Esophagus muscularis mucosa (tissue), 4 donors: Measurements from ENCODE around the gene FILIP1L. TPM values are rescaled to one million over a fixed set of nuclear protein-coding genes. Genes with fewer than 3 reads are reported as not detected.

Experiments
- DNase-seq: peaks from one replicate; pipeline ENCODE4 v3.0.0-alpha.2; 2017; ENCODE audit errors: extremely low spot score
- H3K27ac ChIP-seq, 4 donors: fragments of 200-600 bp; sonication (generic); replicated peaks in 1 of 4; 1 replicate in 3 of 4; 2 replicates in 1 of 4; pipeline ENCODE4 v1.5.1; 2016 to 2019; ENCODE audit warnings: mild to moderate bottlenecking in 1 of 4
- H3K27me3 ChIP-seq, 4 donors: fragments of 200-600 bp; sonication (generic); one replicate each; pipeline versions ENCODE4 v1.5.1 to v1.6.0; 2016 to 2019
- H3K36me3 ChIP-seq, 4 donors: fragments of 200-600 bp; sonication (generic); one replicate each; pipeline ENCODE4 v1.5.1; 2016 to 2019
- H3K4me1 ChIP-seq, 4 donors: fragments of 200-600 bp; sonication (generic); one replicate each; pipeline ENCODE4 v1.5.1; 2016 to 2019
- H3K4me3 ChIP-seq, 4 donors: fragments of 200-600 bp; sonication (generic); 1 replicate in 2 of 4; 2 replicates in 2 of 4; pipeline ENCODE4 v1.5.1; 2016 to 2019; ENCODE audit warnings: mild to moderate bottlenecking in 4 of 4, moderate library complexity in 1 of 4
- H3K9me3 ChIP-seq, 4 donors: fragments of 200-600 bp; sonication (generic); 1 replicate in 3 of 4; 2 replicates in 1 of 4; pipeline ENCODE4 v1.5.1; 2016 to 2019
- CTCF ChIP-seq, 3 experiments: fragments of 200-600 bp in 2 of 3; fragments of 450-650 bp in 1 of 3; sonication (generic) in 2 of 3; IDR thresholded peaks; one replicate each; pipeline ENCODE4 v1.5.1; 2017 to 2019; ENCODE audit warnings: antibody characterized with exemption in 3 of 3, mild to moderate bottlenecking in 2 of 3, moderate library complexity in 1 of 3
- EP300 ChIP-seq: sonication (generic); formaldehyde crosslinking; IDR thresholded peaks from one replicate; pipeline ENCODE4 v1.6.1; 2017; ENCODE audit warnings: antibody characterized with exemption
- POLR2A ChIP-seq: fragments of 450-650 bp; IDR thresholded peaks from one replicate; pipeline ENCODE4 v1.6.1; 2017; ENCODE audit warnings: antibody characterized with exemption, moderate library complexity, mild to moderate bottlenecking, low read depth
- POLR2AphosphoS5 ChIP-seq, 2 donors: sonication (generic); formaldehyde crosslinking; IDR thresholded peaks; one replicate each; pipeline ENCODE4 v1.6.1; 2017; ENCODE audit warnings: antibody characterized with exemption in 2 of 2
- WGBS: methylation state at CpG from one replicate; pipeline ENCODE4 v1.1.5; 2018; 5-methylcytosine and 5-hydroxymethylcytosine counted together
- intact Hi-C: fragments of 100-400 bp; cut with DNase I; formaldehyde crosslinking; loops from one replicate; pipeline ENCODE4 v1.15.1; 2023
- total RNA-seq, 4 donors: library from RNA; depleted of rRNA; stranded (reverse); fragments of >200 nt; gene quantifications; one replicate each; pipeline versions ENCODE4 v1.1.0 to v1.2.1, GENCODE V29; 2016

FILIP1L gene
- total RNA-seq, 4 donors from 2014 or later, result 120 to 134 (median 127) TPM

GRCh38 chr3:100009276-100010086, 104.8 kb downstream of the FILIP1L start:
- Histone ChIP-seq H3K9me3 (no peaks in the 10 kb centered on the region), H3K36me3 (no peaks in the 10 kb centered on the region), H3K4me1 (peaks cover 34 to 36% (median 35%) of the 10 kb centered on the region in 4 donors), H3K27me3 (no peaks in the 10 kb centered on the region), H3K27ac (peak overlapping the region in 2 of 4 donors; percentile 5 to 9), H3K4me3 (no peak overlapping the region)
- TF ChIP-seq POLR2AphosphoS5 (IDR thresholded peaks at IDR 0.05), result no peak
- no peak for TF ChIP-seq EP300
- TF ChIP-seq CTCF (IDR thresholded peaks at IDR 0.05), result no peak
- no peak for TF ChIP-seq POLR2A
- no peak for DNase-seq
- intact Hi-C loops, result no loop called here
- WGBS, result 77% methylated on average over 5 of the region's 5 CpGs

DNA sequence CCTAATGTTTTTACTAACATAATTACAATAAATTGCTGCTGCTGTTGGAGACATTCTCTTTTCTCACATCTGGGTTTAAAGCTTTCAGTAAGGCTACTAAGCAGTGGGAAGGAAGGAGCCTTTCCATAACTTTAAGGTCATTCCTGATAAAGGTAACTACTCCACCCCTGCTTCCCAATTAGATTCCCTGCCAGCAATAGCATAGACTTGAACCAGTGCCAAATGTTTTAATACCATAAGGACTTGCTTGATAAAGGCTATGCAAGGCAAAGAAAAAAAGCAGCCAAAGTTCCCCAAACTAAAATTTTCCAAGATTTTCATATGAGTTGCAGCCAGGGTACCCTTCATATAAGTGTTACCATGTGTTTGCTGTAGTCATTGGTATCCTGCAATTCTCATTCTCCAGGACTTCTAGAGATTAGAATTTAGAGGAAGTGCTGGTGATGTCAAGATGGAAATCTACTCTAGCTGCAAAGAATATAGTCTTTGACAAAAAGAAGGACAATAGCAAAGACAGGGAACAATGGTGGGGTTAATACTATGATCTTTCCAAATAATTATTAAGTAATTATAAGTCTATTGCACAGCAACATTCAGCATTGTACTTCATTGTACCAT, 106.1 kb downstream of the FILIP1L start:
- peak overlapping the region in 2 of 4 donors; percentile 1 to 24 for H3K27ac ChIP-seq

GRCh38 chr3:100007313-100007712, 107.0 kb downstream of the FILIP1L start:
- H3K36me3 ChIP-seq, result no peaks in the 10 kb centered on the region
- H3K9me3 ChIP-seq, result no peaks in the 10 kb centered on the region
- no peak for DNase-seq
- no peaks in the 10 kb centered on the region for H3K27me3 ChIP-seq
- H3K4me3 ChIP-seq, result no peak overlapping the region
- peak overlapping the region in 3 of 4 donors; percentile 24 to 56 (median 32) for H3K27ac ChIP-seq
- WGBS, result 89% methylated on average over 3 of the region's 3 CpGs
- TF ChIP-seq POLR2AphosphoS5 (IDR thresholded peaks at IDR 0.05), result no peak
- no peak for TF ChIP-seq POLR2A
- no peak for TF ChIP-seq CTCF (IDR thresholded peaks at IDR 0.05)
- no peak for TF ChIP-seq EP300
- peaks cover 39 to 47% (median 44%) of the 10 kb centered on the region in 4 donors for H3K4me1 ChIP-seq
- intact Hi-C loops, result no loop called here

More for the DNA sequence above, 106.1 kb downstream of the FILIP1L start:
- no peaks in the 10 kb centered on the region for H3K36me3 ChIP-seq
- H3K27me3 ChIP-seq, result no peaks in the 10 kb centered on the region
- no peak for DNase-seq
- intact Hi-C loops, result no loop called here
- H3K4me3 ChIP-seq, result no peak overlapping the region
- peaks cover 34 to 38% (median 36%) of the 10 kb centered on the region in 4 donors for H3K4me1 ChIP-seq
- TF ChIP-seq EP300, result no peak
- TF ChIP-seq POLR2A, result no peak
- no peak for TF ChIP-seq CTCF (IDR thresholded peaks at IDR 0.05)
- TF ChIP-seq POLR2AphosphoS5 (IDR thresholded peaks at IDR 0.05), result no peak
- H3K9me3 ChIP-seq, result no peaks in the 10 kb centered on the region

DNA sequence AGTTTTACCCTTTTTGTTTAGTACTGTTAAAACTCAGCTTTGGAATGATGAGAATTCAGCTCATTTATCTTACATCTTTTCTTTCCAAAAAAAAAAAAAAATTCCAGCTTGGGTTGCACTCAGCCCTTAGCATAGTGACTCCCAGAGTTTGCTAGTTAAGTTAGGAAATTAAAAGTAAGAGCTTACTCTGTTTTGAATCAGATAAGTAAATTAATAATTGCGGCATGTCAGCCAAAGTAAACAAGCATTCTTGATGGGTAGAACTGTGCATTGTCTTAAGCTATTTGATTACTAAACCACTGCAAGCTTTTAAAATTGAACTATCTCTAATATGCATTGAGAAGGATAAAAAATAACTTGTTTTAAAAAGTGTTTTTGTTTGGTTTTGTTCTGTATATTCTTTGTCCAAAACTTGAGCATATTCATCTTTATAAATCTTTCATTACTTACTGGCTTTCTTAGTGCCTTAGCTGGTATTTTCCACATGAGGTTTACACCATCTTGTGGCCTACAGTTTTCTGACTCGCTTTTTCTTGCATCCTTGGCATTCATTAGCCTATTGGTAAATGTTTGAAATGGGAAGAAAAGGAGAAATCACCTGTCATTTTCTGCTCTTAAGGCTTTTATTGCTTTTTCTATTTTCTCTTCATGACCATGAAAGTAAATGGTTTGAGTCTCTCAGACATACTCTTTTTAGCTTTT, 107.6 kb downstream of the FILIP1L start:
- WGBS, result 27% methylated on average over 2 of the region's 2 CpGs
- Histone ChIP-seq H3K4me3 (no peak overlapping the region), H3K27ac (peak overlapping the region; percentile 32 to 56 (median 41)), H3K9me3 (no peaks in the 10 kb centered on the region), H3K4me1 (peaks cover 39 to 53% (median 48%) of the 10 kb centered on the region in 4 donors), H3K36me3 (no peaks in the 10 kb centered on the region), H3K27me3 (no peaks in the 10 kb centered on the region)
- TF ChIP-seq POLR2AphosphoS5 (IDR thresholded peaks at IDR 0.05) (no peak), CTCF (IDR thresholded peaks at IDR 0.05) (peak in 2 of 3 experiments; percentile 27 to 28), EP300 (no peak), POLR2A (no peak)
- no peak for DNase-seq
- intact Hi-C loops, result no loop called here
